Dendritic cell treated with granulocyte-macrophage colony-stimulating factor and Interleukin-4, amounts not matched to agents 40 ng/mL and 50 ng/mL, for 4 days (primary cell): Measurements from ENCODE around the gene AOX1.
A peak's percentile ranks its signal among the peaks of the same experiment; 100 is the strongest.
"Not testable (repeated sequence)": the region's sequence is repeated elsewhere in the genome, so short reads cannot be mapped to it uniquely, and the experiment has no call there.

ENCODE experiments used
- H3K27ac Mint-ChIP-seq: one replicate; pipeline ENCODE4 v1.8.0; 2022; ENCODE audit warnings: mild to moderate bottlenecking, mixed read lengths
- H3K27me3 Mint-ChIP-seq: one replicate; pipeline ENCODE4 v1.8.0; 2022; ENCODE audit warnings: mild to moderate bottlenecking, mixed read lengths
- H3K36me3 Mint-ChIP-seq: one replicate; pipeline ENCODE4 v1.8.0; 2022; ENCODE audit warnings: low read depth, mixed read lengths
- H3K4me1 Mint-ChIP-seq: one replicate; pipeline ENCODE4 v1.8.0; 2022; ENCODE audit warnings: low read depth, mixed read lengths
- H3K4me3 Mint-ChIP-seq: one replicate; pipeline ENCODE4 v1.8.0; 2022; ENCODE audit warnings: mild to moderate bottlenecking, moderate library complexity, mixed read lengths
- H3K9me3 Mint-ChIP-seq: one replicate; pipeline ENCODE4 v1.8.0; 2022; ENCODE audit warnings: mixed read lengths
- intact Hi-C: fragments of 100-400 bp; cut with micrococcal nuclease; formaldehyde crosslinking; loops from one replicate; pipeline ENCODE4 v1.15.0; 2022

AOX1 gene

DNA sequence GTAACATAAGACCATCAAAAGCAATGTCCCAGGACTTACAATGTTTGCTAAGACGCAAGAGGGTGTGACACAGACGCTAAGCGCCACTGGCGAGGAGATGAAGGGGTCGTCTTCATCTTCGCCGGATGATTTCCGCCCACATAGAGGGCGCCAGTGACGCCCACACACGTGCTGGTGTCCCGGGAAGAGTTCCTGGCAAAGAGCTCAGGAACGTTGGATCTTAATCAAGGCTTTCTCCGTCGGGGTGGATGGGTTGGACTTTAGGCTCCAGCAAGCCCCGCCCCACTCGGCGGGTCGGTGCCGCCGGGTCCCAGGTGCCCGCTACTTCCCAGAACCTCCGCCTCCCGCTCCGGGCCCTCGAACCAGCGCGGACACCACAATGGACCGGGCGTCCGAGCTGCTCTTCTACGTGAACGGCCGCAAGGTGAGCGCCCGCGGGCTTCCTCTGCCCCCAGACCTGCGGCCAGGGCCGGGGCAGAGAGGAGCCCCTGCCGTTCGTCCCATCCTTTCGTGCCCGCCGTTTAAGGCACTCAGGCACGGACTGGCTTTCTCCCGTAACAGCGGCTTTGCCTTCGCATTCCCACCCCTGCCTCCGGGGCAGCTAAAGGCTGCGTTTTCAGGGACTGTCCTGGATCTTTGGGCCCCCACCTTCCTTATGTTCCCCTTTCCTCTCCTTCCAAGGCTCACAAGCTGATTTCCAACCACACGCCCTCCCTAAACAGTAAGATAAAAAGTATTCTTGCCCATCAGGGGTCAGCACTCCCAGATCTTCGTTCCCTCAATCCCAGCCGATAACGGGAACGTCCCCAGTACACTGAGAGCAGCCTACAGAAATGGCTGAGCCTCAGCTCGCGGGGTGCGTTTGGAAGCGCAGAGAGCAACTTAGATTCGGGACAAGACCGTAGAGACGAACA, at the start of gene AOX1:
TSS of gene AOX1 (plus strand) at position 285 of the 914 bp plus-strand sequence. CDS start at position 380, 95 bp downstream.
- H3K4me1 Mint-ChIP-seq: peaks cover 11% of the 10 kb centered on the region
- intact Hi-C loops: no loop called here
- H3K4me3 Mint-ChIP-seq: peak within 1 kb of the TSS; percentile 86
- H3K36me3 Mint-ChIP-seq: no peaks in the 10 kb centered on the region
- H3K27me3 Mint-ChIP-seq: peaks cover 15% of the 10 kb centered on the region
- peak within 1 kb of the TSS; percentile 33 for H3K27ac Mint-ChIP-seq
- H3K9me3 Mint-ChIP-seq: no peaks in the 10 kb centered on the region

DNA sequence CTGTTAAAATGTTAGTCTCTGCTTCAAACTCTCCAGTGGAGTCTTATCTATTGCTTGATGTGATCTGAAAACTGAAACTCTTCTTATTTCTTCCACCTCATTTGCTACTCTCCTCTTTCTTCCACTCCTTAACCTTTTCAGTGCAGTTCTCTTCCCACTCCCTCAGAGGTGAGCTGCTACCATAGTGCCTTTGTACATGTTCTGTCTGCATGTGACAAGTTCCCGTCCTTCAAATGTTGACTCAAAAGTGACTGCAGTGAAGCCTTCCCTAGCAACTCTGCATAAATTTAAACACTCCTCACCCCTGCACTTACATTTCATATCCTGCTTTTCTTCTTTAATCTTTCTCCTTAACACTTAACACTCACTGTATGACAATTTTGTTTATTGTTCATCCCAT, 47.7 kb upstream of the AOX1 start:
- Mint-ChIP-seq H3K9me3 (no peaks in the 10 kb centered on the region), H3K27me3 (no peaks in the 10 kb centered on the region), H3K36me3 (peaks cover 30% of the 10 kb centered on the region), H3K4me3 (no peak overlapping the region), H3K27ac (no peak overlapping the region), H3K4me1 (no peaks in the 10 kb centered on the region)
- intact Hi-C loops: no loop called here

DNA sequence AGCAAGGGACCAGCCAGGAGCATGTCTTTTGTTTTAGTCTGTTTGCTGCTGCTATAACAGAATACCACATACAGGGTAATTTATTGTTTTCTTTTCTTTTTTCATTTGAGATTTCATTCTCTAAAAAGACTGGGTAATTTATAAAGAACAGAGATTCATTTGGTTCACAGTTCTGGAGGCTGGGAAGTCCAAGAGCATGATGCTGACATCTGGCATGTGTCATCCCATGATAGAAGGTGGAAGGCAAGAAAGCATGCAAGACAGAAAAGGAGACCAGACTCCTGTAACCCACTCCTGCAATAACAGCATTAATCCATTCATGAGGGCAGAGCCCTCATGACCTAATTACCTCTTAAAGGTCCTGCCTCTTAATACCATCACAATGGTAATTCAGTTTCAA, 45.0 kb upstream of the AOX1 start:
- intact Hi-C loops: no loop called here
- H3K36me3 Mint-ChIP-seq: peaks cover 39% of the 10 kb centered on the region

DNA sequence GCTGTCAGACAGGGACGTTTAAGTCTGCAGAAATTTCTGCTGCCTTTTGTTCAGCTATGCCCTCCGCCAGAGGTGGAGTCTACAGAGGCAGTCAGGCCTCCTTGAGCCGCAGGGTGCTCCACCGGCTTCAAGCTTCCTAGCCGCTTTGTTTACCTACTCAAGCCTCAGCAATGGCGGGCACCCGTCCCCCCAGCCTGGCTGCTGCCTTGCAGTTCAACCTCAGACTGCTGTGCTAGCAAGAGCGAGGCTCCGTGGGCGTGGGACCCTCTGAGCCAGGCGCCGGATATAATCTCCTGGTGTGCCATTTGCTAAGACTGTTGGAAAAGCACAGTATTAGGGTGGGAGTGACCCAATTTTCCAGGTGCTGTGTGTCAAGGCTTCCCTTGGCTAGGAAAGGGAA, 19.2 kb upstream of the AOX1 start:
- H3K9me3 Mint-ChIP-seq, H3K27me3 Mint-ChIP-seq, H3K4me1 Mint-ChIP-seq, H3K4me3 Mint-ChIP-seq, intact Hi-C loops, H3K27ac Mint-ChIP-seq: not testable (repeated sequence)
- H3K36me3 Mint-ChIP-seq: peaks cover 21% of the 10 kb centered on the region

More for the DNA sequence above, 45.0 kb upstream of the AOX1 start:
- Mint-ChIP-seq H3K9me3 (no peaks in the 10 kb centered on the region), H3K4me1 (no peaks in the 10 kb centered on the region), H3K27me3 (no peaks in the 10 kb centered on the region), H3K4me3 (no peak overlapping the region), H3K27ac (no peak overlapping the region)

DNA sequence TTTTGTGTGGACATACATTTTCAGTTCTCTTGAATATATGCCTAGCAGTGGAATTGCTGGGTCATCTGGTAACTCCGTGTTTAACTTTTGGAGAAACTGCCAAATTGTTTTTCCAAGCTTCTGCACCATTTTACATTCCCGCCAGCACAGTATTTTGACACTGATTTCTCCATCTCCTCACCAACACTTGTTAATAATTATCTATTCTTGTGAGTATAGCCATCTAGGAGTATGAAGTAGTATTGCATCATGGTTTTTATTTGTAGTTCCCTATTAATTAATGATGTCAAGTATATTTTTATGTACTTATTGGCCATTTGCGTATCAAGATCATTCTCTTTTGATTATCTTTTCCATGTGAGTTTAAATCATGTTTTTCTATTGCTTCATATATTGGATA, 17.9 kb upstream of the AOX1 start:
- peaks cover 22% of the 10 kb centered on the region for H3K36me3 Mint-ChIP-seq
- H3K27ac Mint-ChIP-seq: no peak overlapping the region
- intact Hi-C loops: no loop called here
- no peaks in the 10 kb centered on the region for H3K27me3 Mint-ChIP-seq
- H3K9me3 Mint-ChIP-seq: peaks cover 8% of the 10 kb centered on the region
- H3K4me3 Mint-ChIP-seq: no peak overlapping the region
- no peaks in the 10 kb centered on the region for H3K4me1 Mint-ChIP-seq

DNA sequence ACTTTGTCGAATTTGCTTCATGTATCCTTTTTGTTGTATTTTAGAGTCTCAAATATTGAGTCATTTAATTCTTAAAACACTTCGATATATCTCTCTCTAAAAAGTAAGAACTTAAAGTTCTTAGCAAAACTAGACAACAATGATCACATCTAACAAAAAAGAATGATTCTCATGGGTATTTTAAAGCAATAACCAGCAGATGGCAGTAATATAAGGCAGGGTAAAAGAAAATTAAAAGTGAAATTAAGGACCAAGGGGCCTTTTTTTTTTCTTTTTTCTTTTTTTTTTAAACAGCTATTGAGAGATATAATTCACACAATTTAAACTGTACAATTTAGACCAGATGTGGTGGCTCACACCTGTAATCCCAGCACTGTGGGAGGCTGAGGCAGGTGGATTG, 9.9 kb upstream of the AOX1 start:
- intact Hi-C loops: loop anchor here (5.0 to 10.0 kb wide), 2 partner anchors 236 to 601 kb away; partner anchors contain the start of gene BZW1
- Mint-ChIP-seq H3K4me3 (no peak overlapping the region), H3K36me3 (peaks cover 7% of the 10 kb centered on the region), H3K4me1 (no peaks in the 10 kb centered on the region), H3K27me3 (no peaks in the 10 kb centered on the region), H3K27ac (no peak overlapping the region), H3K9me3 (no peaks in the 10 kb centered on the region)

DNA sequence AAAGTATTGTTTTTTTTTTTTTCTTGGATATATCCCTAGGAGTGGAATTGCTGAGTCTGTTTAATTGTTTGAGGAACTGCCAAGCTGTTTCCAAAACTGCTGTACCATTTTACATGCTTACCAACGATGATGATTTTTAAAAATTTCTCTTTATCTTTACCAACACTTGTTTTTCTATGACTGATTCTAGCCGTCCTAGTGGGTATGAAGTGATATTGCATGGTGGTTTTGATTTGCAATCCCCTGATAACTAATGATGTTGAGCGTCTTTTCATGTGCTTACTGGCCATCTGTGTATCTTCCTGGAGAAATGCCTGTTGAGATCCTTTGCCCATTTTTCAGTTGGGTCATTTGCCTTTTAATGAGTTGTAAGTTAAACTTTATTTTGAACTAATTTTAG, 8.8 kb upstream of the AOX1 start:
- Mint-ChIP-seq H3K4me3 (no peak overlapping the region), H3K27ac (no peak overlapping the region), H3K27me3 (no peaks in the 10 kb centered on the region), H3K9me3 (no peaks in the 10 kb centered on the region), H3K36me3 (no peaks in the 10 kb centered on the region), H3K4me1 (no peaks in the 10 kb centered on the region)
- intact Hi-C loops: loop anchor here (5.0 to 10.0 kb wide), 2 partner anchors 235 to 602 kb away; partner anchors contain the start of gene BZW1

DNA sequence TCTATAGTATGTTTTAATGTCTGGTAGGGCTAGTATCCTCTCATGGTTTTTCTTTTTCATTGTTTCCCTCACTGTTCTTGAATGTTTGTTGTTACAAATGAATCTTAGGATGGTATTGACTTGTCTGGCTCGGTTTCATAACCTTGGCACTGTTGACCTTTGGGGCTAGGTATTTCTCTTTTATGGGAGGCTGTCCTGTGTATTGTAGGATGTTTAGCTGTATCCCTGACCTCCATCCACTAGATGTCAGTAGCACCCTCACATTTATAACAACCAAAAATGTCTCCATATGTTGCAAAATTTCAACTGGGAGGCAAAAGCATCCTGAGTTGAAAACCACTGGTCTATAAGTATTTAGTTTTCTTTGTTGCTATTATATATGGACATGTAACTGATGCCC, 7.0 kb upstream of the AOX1 start:
- H3K36me3 Mint-ChIP-seq: no peaks in the 10 kb centered on the region
- intact Hi-C loops: loop anchor here (1.0 to 10.0 kb wide), 3 partner anchors 123 to 604 kb away; partner anchors contain the start of gene BZW1
- no peak overlapping the region for H3K4me3 Mint-ChIP-seq
- no peaks in the 10 kb centered on the region for H3K4me1 Mint-ChIP-seq
- no peak overlapping the region for H3K27ac Mint-ChIP-seq
- no peaks in the 10 kb centered on the region for H3K9me3 Mint-ChIP-seq
- no peaks in the 10 kb centered on the region for H3K27me3 Mint-ChIP-seq

DNA sequence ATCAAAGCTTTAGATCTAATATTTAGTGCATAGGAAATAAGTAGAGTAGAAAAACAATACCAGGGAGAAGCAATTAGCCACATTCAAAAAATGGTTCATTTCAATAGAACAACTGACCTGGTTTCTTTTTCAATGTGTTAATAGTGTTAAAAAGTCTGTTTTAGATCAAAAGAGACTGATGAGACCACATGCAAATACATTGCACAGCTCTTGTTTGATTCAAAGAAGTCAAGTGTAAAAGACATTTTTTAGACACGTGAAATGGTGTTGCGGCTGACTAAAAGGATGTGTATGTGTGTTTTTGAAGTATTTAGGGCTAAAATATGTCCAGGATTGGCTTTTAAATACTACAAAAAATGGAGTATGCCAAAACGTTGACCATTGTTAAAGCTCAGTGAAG, 1.2 kb upstream of the AOX1 start:
- H3K4me1 Mint-ChIP-seq: peaks cover 11% of the 10 kb centered on the region
- H3K36me3 Mint-ChIP-seq: no peaks in the 10 kb centered on the region
- intact Hi-C loops: no loop called here
- no peak overlapping the region for H3K4me3 Mint-ChIP-seq
- H3K9me3 Mint-ChIP-seq: no peaks in the 10 kb centered on the region
- H3K27ac Mint-ChIP-seq: no peak overlapping the region
- peaks cover 15% of the 10 kb centered on the region for H3K27me3 Mint-ChIP-seq

DNA sequence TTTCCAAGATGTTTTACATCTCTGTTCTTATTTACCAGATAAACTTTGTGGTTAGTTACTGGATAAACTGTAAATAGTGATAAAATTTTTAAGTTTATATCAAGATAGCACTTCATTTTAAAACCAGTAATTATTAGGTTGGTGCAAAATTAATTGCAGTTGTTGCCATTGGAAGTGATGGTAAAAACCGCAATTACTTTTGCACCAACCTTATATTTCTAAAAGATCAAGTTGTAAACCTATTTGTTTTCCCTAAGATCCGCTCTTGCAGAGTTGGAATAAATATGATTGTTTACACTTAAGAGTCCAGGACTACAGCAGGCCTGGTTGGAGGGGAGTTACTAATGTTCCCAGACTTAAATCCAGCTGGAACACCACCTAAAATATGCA, 479 bp upstream of the AOX1 start:
- Mint-ChIP-seq H3K4me3 (peak overlapping the region; percentile 86), H3K9me3 (no peaks in the 10 kb centered on the region)
- intact Hi-C loops: no loop called here

DNA sequence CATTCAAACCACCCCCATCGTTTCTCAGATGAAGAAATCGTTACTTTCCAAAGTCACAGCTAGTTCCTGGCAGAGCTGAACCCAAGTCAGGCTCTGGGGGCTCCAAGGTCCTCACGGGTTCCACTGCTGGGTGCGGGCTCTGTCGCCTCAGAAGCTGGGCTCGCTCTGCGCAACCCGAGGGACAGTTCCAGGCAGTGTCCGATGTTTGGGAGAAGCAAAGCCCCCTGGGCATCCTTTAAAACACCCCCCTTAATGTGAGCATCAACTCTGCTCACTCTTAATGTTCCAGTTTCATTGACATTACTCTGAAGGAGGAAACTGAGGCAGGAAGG, 796 bp downstream of the AOX1 start:
- Mint-ChIP-seq H3K4me1 (peaks cover 11% of the 10 kb centered on the region), H3K36me3 (no peaks in the 10 kb centered on the region), H3K4me3 (peak overlapping the region; percentile 86), H3K27me3 (peaks cover 15% of the 10 kb centered on the region), H3K9me3 (no peaks in the 10 kb centered on the region), H3K27ac (peak overlapping the region; percentile 33)
- intact Hi-C loops: no loop called here

More for the DNA sequence above, 479 bp upstream of the AOX1 start:
- Mint-ChIP-seq H3K27me3 (peaks cover 15% of the 10 kb centered on the region), H3K36me3 (no peaks in the 10 kb centered on the region), H3K4me1 (peaks cover 11% of the 10 kb centered on the region), H3K27ac (no peak overlapping the region)

DNA sequence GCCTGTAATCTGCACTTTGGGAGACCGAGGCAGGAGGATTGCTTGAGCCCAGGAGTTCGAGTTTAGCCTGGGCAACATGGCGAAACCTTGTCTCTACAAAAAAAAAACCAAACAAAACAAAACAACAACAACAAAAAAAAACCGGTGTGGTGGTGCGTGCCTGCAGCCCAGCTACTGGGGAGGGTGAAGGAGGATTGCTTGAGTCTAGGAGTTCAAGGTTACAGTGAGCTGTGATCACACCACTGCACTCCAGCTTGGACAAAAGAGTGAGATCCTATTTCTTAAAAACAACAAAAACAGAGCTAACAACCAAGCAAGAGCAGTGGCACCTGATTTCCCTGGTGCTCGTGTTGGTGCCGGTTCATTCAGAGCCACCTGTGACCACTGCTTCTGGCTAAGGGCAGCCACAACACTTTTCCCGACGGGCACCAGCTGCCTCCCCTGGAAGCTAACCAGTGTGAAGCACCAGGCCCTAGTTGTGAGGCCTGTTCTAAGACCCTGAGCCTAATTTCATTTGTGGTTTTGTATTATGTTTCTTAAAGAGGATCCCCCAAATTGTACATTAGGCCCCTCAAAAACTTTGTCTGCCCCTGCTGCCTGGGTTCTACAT, 1.3 kb downstream of the AOX1 start:
- Mint-ChIP-seq H3K9me3 (no peaks in the 10 kb centered on the region), H3K4me3 (no peak overlapping the region), H3K4me1 (peaks cover 11% of the 10 kb centered on the region), H3K36me3 (no peaks in the 10 kb centered on the region), H3K27me3 (peaks cover 18% of the 10 kb centered on the region), H3K27ac (no peak overlapping the region)
- intact Hi-C loops: no loop called here

DNA sequence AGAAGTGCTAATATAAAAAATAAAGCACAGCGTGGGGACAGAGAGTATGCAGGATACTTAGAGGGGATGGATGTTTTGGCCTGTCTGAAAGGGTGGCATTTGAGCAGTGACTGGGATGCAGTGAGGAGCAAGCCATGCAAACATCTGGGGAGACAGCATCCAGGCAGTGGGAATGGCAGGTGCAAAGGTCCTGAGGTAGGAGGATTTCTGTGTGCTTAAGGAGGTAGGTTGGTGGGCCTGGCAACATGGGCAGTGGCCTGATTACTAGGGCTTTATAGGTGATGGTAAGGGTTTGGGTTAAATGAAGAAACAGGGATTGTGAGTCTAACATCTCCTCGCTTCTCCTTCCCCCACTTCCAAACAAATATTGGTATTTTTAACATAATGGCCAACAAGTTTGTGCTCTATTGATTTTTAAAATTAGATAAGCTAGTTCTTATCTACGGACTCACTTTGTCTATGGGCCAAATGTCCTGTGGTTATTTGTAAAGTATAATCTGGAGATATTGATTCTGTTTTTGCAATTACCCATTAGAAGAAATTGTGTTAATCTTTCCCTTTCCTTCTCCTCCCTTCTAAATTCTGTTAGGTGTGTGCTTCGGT, 2.4 kb downstream of the AOX1 start:
- intact Hi-C loops: no loop called here
- Mint-ChIP-seq H3K27ac (no peak overlapping the region), H3K4me3 (no peak overlapping the region), H3K27me3 (peaks cover 18% of the 10 kb centered on the region), H3K36me3 (no peaks in the 10 kb centered on the region), H3K9me3 (no peaks in the 10 kb centered on the region), H3K4me1 (peaks cover 11% of the 10 kb centered on the region)

DNA sequence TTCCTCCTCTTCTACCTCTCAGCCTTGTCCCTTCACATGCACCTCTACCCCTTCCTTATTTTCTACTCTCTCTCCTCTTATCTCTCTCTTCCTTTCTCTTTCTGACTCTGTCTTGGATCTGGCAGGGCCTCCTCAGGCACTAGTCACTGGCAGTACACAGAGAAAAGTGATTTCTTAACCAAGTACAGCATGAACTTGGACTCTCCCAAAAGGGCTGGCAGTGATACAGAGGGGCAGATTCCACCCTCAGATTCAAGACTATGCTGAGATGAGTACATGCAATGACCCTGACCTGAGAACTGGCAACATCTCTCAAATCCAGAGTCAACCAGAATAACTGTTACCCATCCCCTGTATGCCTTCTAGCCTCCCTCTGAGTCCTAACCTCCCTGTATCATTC, 4.3 kb downstream of the AOX1 start:
- H3K4me3 Mint-ChIP-seq: no peak overlapping the region
- peaks cover 18% of the 10 kb centered on the region for H3K27me3 Mint-ChIP-seq
- H3K4me1 Mint-ChIP-seq: peaks cover 11% of the 10 kb centered on the region
- no peak overlapping the region for H3K27ac Mint-ChIP-seq
- intact Hi-C loops: no loop called here
- no peaks in the 10 kb centered on the region for H3K36me3 Mint-ChIP-seq
- H3K9me3 Mint-ChIP-seq: no peaks in the 10 kb centered on the region
